Keratinocyte (primary cell): ENCODE measurements around the gene TMCO4.

Experiments
- EZH2 ChIP-seq: IDR thresholded peaks from one replicate; pipeline ENCODE4 v1.6.1; 2012; ENCODE audit warnings: inconsistent platforms, mild to moderate bottlenecking, low read length, moderate library complexity
- TF ChIP-seq, protein P1 (sequence below), 3 experiments: IDR thresholded peaks in 1 of 3; conservative IDR thresholded peaks in 1 of 3; optimal IDR thresholded peaks in 1 of 3; 2 replicates in 2 of 3; 3 replicates in 1 of 3; pipeline versions ENCODE3 to v1.5.1; 2011; ENCODE audit warnings: low read length in 3 of 3, mild to moderate bottlenecking in 3 of 3, moderate library complexity in 2 of 3, control low read depth in 1 of 3, inconsistent platforms in 1 of 3; ENCODE audit not compliant: insufficient read depth in 2 of 3; ENCODE audit errors: extremely low read depth in 1 of 3

DNA sequence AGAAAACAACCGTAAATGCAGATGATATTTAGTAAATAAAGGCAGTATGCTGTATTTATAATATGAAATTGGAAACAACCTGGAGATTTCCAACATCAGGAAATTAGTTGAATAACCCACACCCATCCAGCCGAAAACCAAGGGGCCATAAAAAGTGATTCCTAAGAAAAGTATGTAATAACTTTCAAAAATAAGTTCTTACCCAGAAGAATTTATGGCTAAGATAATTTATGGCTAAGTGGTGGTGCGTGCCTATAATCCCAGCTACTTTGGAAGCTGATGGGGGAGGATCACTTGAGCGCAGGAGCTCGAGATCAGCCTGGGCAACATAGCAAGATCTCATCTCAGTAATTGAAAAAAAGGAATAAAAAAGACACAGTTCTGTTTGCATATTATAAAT lies 43.2 kb downstream of the TMCO4 start:
- TF ChIP-seq, protein P1, sequence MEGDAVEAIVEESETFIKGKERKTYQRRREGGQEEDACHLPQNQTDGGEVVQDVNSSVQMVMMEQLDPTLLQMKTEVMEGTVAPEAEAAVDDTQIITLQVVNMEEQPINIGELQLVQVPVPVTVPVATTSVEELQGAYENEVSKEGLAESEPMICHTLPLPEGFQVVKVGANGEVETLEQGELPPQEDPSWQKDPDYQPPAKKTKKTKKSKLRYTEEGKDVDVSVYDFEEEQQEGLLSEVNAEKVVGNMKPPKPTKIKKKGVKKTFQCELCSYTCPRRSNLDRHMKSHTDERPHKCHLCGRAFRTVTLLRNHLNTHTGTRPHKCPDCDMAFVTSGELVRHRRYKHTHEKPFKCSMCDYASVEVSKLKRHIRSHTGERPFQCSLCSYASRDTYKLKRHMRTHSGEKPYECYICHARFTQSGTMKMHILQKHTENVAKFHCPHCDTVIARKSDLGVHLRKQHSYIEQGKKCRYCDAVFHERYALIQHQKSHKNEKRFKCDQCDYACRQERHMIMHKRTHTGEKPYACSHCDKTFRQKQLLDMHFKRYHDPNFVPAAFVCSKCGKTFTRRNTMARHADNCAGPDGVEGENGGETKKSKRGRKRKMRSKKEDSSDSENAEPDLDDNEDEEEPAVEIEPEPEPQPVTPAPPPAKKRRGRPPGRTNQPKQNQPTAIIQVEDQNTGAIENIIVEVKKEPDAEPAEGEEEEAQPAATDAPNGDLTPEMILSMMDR (optimal IDR thresholded peaks at IDR 0.05 in 1 of 3, IDR thresholded peaks at IDR 0.05 in 1 of 3, conservative IDR thresholded peaks at IDR 0.05 in 1 of 3; ENCODE audit: extremely low read depth in 1 of 3, insufficient read depth in 2 of 3, low read length in 3 of 3) = no peak
- TF ChIP-seq EZH2 = no peak
